Bronchial epithelial cell (primary cell): ENCODE data around the gene SAMSN1. TPM values are rescaled to one million over a fixed set of nuclear protein-coding genes. Genes with fewer than 3 reads are reported as not detected.
"Not testable (repeated sequence)": the region's sequence is repeated elsewhere in the genome, so short reads cannot be mapped to it uniquely, and the experiment has no call there.

Experiments
- DNase-seq: peaks from one replicate; pipeline ENCODE4 v3.0.0-alpha.2; 2010; ENCODE audit warnings: low read depth
- FAIRE-seq: peaks from 2 replicates; lab custom pipeline; 2011; peaks lifted over from hg19 to GRCh38; lab: Jason Lieb, UNC
- H3K27me3 ChIP-seq: 2 replicates; pipeline ENCODE4 v1.5.1; 2011; ENCODE audit warnings: low read length; ENCODE audit not compliant: control insufficient read depth, insufficient read depth
- H3K36me3 ChIP-seq: 2 replicates; pipeline ENCODE4 v1.5.1; 2011; ENCODE audit warnings: low read length; ENCODE audit not compliant: control insufficient read depth, insufficient read depth
- H3K4me3 ChIP-seq: 2 replicates; pipeline ENCODE4 v1.5.1; 2011; ENCODE audit warnings: mild to moderate bottlenecking, low read depth, low read length, control low read depth
- CTCF ChIP-seq: IDR thresholded peaks from 2 replicates; pipeline ENCODE4 v1.5.1; 2011; ENCODE audit warnings: mild to moderate bottlenecking, moderate library complexity, low read length, control low read depth, inconsistent platforms; ENCODE audit not compliant: insufficient read depth, severe bottlenecking
- total RNA-seq: library from RNA; depleted of rRNA; stranded (reverse); fragments of >200 nt; gene quantifications from 2 replicates; pipeline ENCODE4 v1.2.1, GENCODE V29; 2014

SAMSN1 gene
- total RNA-seq, 1 donor from 2014 or later: under 0.01 TPM

DNA sequence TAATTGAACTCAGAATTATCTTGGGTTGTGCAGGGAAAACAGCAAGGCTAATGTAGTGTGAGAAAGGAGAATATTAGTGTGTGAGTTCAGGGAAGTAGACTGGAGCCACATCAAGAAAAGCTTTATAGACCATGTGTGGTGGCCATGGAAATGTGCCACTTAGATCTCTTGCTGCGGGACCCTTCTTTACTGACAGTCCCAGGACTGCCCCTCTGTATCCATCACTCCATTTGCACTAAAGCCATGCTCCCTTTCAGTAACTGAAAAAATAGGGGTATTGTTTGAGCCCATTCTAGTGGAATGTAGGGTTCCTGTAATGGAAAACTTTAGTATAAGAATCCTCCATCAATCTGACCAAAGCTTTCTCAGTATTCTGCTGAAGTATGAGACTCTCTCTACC lies 32.3 kb downstream of the SAMSN1 start:
- no peak for TF ChIP-seq CTCF
- FAIRE-seq: no peak
- no peaks in the 10 kb centered on the region for H3K36me3 ChIP-seq

GRCh38 chr21:14506859-14507457 lies 39.2 kb downstream of the SAMSN1 start:
- not testable (repeated sequence) for H3K36me3 ChIP-seq, DNase-seq, H3K27me3 ChIP-seq, FAIRE-seq, H3K4me3 ChIP-seq

More for the DNA sequence above, 32.3 kb downstream of the SAMSN1 start:
- H3K4me3 ChIP-seq: no peak overlapping the region
- H3K27me3 ChIP-seq: no peaks in the 10 kb centered on the region
- no peak for DNase-seq

DNA sequence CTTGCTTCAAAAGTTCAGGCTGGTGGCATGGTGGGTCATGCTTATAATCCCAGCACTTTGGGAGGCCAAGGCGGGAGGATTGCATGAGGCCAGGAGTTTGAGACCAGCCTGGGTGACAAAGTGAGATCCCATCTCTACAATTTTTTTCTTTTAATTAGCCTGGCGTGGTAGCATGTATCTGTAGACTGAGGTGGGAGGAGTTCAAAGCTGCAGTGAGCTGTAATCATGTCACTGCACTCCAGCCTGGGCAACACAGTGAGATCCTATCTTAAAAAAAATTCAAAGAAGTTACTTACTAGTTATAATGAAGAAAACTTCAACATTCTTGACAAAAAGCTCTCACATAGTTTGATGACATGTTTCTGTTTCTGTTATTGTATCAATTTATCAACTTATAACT lies 45.2 kb downstream of the SAMSN1 start:
- DNase-seq (no peak), FAIRE-seq (no peak)
- H3K27me3 ChIP-seq: peaks cover 1% of the 10 kb centered on the region
- TF ChIP-seq CTCF: no peak
- H3K4me3 ChIP-seq: no peak overlapping the region
- H3K36me3 ChIP-seq: no peaks in the 10 kb centered on the region

DNA sequence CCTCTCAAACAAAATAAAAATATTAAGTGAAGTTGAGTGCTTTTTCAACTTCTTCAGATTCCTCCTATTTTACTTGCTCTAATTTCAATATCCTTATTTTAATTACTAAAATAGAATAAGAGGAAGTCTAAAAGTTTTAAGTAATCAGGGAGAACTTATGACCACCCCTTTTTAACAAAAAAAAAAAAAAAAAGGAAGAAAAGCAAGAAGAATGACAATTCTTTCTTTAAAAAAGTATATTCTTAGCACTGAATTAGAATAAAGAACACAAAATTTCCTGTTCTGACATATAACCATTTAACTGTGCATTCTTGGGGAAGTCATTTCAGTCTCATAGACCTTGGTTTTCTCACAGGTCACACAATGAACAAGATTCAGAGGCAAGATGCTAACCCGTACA lies 46.8 kb downstream of the SAMSN1 start:
- DNase-seq: no peak
- H3K27me3 ChIP-seq: peaks cover 1% of the 10 kb centered on the region
- no peak overlapping the region for H3K4me3 ChIP-seq
- no peaks in the 10 kb centered on the region for H3K36me3 ChIP-seq
- FAIRE-seq: no peak
- TF ChIP-seq CTCF: no peak

- H3K27me3 ChIP-seq: peaks cover 1% of the 10 kb centered on the region
- DNase-seq (no peak), FAIRE-seq (no peak)
- H3K4me3 ChIP-seq: no peak overlapping the region
- TF ChIP-seq CTCF: no peak
- H3K36me3 ChIP-seq: no peaks in the 10 kb centered on the region
Measured at GRCh38 chr21:14497825-14498224, 48.3 kb downstream of the SAMSN1 start.

GRCh38 chr21:14495075-14495474 lies 51.0 kb downstream of the SAMSN1 start:
- no peak overlapping the region for H3K4me3 ChIP-seq
- TF ChIP-seq CTCF: no peak
- no peaks in the 10 kb centered on the region for H3K27me3 ChIP-seq
- DNase-seq (no peak), FAIRE-seq (no peak)
- H3K36me3 ChIP-seq: no peaks in the 10 kb centered on the region

- DNase-seq, H3K4me3 ChIP-seq, H3K27me3 ChIP-seq, FAIRE-seq, H3K36me3 ChIP-seq: not testable (repeated sequence)
Measured at GRCh38 chr21:14494181-14494580, 51.9 kb downstream of the SAMSN1 start.
